ENCODE results near the gene JAK2.

- TF ChIP-seq CTCF (conservative IDR thresholded peaks at IDR 0.05; ENCODE audit: low read depth, low read length) (no peak), EZH2 (IDR thresholded peaks at IDR 0.05; ENCODE audit: borderline replicate concordance, low read depth, low read length, poor library complexity, severe bottlenecking) (no peak)
Measured at GRCh38 chr9:5110867-5111681, 126.0 kb downstream of the JAK2 start.

All from A673 (cell line).